Neutrophil (primary cell): Measurements from ENCODE around the gene GPHA2.

ENCODE experiments used
- H3K27ac ChIP-seq: fragments of 200-600 bp; sonication (generic); 2 replicates; pipeline ENCODE4 v1.5.1; 2016; ENCODE audit warnings: mild to moderate bottlenecking, moderate library complexity
- H3K27me3 ChIP-seq: fragments of 200-600 bp; sonication (generic); 2 replicates; pipeline ENCODE4 v1.6.0; 2016; ENCODE audit warnings: mild to moderate bottlenecking
- H3K36me3 ChIP-seq: fragments of 200-600 bp; sonication (generic); 2 replicates; pipeline ENCODE4 v1.5.1; 2017
- H3K4me1 ChIP-seq, 2 experiments: fragments of 200-600 bp in 1 of 2; sonication (generic) in 1 of 2; 1 replicate in 1 of 2; 2 replicates in 1 of 2; pipeline versions ENCODE4 v1.5.1 to v1.6.1; 2013 to 2016; ENCODE audit warnings: low read depth in 1 of 2, low read length in 1 of 2, mild to moderate bottlenecking in 1 of 2, moderate library complexity in 1 of 2; ENCODE audit not compliant: control insufficient read depth in 1 of 2, insufficient read depth in 1 of 2
- H3K4me3 ChIP-seq, 2 experiments: fragments of 200-600 bp in 1 of 2; sonication (generic) in 1 of 2; 1 replicate in 1 of 2; 2 replicates in 1 of 2; pipeline ENCODE4 v1.5.1; 2013 to 2016; ENCODE audit warnings: low read depth in 1 of 2, low read length in 1 of 2, mild to moderate bottlenecking in 1 of 2, moderate library complexity in 1 of 2
- H3K9me3 ChIP-seq: fragments of 200-600 bp; sonication (generic); 2 replicates; pipeline ENCODE4 v1.5.1; 2016
- TF ChIP-seq, protein P1 (sequence below): fragments of 200-600 bp; sonication (generic); IDR thresholded peaks from 2 replicates; pipeline ENCODE4 v1.5.1; 2016; ENCODE audit warnings: antibody characterized with exemption

Gene GPHA2

DNA sequence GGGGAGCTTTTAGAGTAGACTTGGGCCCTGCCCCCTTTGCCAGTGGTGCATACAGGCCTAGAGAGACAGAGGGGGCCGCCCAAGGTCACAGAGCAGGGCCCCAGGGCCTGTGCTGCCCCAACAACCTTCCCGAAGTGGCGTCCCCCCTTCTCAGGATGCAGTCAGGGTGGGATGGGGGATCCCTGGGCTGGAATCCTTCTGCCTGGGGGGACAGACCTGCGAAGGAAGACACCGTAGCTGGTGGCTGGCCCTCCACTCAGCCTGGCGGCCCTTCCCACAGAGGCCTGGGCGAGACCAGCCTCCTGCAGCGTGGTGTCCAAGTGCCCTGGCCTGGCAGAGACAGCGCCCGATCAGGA lies 42.9 kb downstream of the GPHA2 start:
- Histone ChIP-seq H3K36me3 (peaks cover 43% of the 10 kb centered on the region), H3K27ac (peak overlapping the region; percentile 15), H3K4me3 (no peak overlapping the region), H3K9me3 (no peaks in the 10 kb centered on the region), H3K27me3 (no peaks in the 10 kb centered on the region), H3K4me1 (peaks cover 38 to 41% of the 10 kb centered on the region in 2 experiments)
- TF ChIP-seq, protein P1, sequence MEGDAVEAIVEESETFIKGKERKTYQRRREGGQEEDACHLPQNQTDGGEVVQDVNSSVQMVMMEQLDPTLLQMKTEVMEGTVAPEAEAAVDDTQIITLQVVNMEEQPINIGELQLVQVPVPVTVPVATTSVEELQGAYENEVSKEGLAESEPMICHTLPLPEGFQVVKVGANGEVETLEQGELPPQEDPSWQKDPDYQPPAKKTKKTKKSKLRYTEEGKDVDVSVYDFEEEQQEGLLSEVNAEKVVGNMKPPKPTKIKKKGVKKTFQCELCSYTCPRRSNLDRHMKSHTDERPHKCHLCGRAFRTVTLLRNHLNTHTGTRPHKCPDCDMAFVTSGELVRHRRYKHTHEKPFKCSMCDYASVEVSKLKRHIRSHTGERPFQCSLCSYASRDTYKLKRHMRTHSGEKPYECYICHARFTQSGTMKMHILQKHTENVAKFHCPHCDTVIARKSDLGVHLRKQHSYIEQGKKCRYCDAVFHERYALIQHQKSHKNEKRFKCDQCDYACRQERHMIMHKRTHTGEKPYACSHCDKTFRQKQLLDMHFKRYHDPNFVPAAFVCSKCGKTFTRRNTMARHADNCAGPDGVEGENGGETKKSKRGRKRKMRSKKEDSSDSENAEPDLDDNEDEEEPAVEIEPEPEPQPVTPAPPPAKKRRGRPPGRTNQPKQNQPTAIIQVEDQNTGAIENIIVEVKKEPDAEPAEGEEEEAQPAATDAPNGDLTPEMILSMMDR, result no peak

DNA sequence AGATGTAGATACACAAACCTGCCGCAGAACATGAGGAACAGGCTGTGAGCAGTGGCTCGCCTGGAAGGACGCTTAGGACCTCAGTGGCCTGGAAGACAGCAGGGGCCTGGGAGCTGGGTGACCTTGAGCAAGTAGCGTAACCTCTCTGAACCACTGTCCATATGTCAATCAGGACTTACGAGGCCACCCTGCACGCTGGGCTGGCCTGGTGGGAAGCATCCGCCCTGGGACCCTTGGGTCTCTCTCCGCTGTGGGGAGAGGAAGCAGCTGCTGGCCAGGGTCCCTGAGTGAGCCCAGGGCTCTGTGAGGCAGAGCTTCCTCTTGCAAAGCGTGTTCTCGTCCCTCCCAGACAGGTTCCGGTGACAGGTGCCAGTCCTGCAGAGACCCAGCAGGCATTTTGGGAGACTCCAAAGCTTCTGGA lies 43.3 kb downstream of the GPHA2 start:
- peaks cover 42 to 45% of the 10 kb centered on the region in 2 experiments for H3K4me1 ChIP-seq
- H3K9me3 ChIP-seq, result no peaks in the 10 kb centered on the region
- peak overlapping the region; percentile 15 for H3K27ac ChIP-seq
- H3K27me3 ChIP-seq, result no peaks in the 10 kb centered on the region
- peaks cover 39% of the 10 kb centered on the region for H3K36me3 ChIP-seq
- TF ChIP-seq, protein P1, result no peak
- no peak overlapping the region for H3K4me3 ChIP-seq

DNA sequence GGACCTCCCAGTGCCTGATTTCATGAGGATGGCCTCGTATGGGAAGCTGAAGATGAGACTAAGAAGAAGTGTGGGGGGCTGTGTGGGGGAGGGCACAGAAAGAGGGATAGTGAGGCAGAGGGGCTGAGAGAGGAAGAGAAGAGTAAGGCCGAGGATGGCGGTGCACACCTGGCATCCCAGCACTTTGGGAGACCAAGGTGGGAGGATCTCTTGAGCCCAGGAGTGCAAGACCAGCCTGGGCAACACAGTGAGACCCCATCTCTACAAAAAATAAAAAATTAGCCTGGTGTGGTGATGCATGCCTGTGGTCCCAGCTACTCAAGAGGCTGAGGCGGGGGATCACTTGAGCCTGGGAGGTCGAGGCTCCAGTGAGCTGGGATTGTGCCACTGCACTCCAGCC lies 43.8 kb downstream of the GPHA2 start:
- TF ChIP-seq, protein P1, result no peak
- Histone ChIP-seq H3K27ac (no peak overlapping the region), H3K9me3 (no peaks in the 10 kb centered on the region), H3K36me3 (peaks cover 33% of the 10 kb centered on the region), H3K27me3 (no peaks in the 10 kb centered on the region), H3K4me3 (no peak overlapping the region), H3K4me1 (peaks cover 48 to 51% of the 10 kb centered on the region in 2 experiments)

DNA sequence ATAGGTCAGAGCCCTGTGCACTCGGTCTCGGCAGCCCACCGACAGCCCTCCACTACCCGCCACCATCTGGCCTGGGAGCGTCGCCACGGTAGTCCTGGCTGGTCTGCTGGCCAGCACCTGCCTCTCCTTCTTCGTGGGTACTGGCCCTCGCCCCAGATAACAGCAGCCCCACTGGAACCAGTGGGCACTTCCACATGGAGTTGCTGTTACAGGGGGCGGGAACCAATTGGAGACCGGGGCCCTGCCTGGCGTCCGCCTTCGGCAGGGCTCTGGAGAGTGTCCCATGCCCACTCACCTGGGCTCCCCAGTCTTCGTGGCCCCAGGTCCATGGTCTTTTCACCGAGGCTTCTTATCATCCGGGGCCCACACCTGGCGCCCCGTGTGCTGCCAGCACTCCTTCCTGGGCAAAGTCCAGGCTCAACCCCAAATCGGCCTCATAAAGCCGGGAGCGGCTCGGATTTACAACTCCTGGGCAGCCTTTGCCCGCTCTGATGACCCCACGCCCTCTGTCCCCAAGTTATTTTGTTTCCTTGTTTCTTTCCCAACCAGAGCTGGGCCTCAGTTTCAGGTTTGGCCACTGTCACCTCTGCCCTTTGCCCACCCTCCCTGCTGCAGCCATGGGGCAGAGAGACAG lies 44.4 kb downstream of the GPHA2 start:
- H3K27ac ChIP-seq, result no peak overlapping the region
- TF ChIP-seq, protein P1, result no peak
- no peaks in the 10 kb centered on the region for H3K9me3 ChIP-seq
- H3K4me3 ChIP-seq, result no peak overlapping the region
- peaks cover 51 to 54% of the 10 kb centered on the region in 2 experiments for H3K4me1 ChIP-seq
- peaks cover 28% of the 10 kb centered on the region for H3K36me3 ChIP-seq
- no peaks in the 10 kb centered on the region for H3K27me3 ChIP-seq

DNA sequence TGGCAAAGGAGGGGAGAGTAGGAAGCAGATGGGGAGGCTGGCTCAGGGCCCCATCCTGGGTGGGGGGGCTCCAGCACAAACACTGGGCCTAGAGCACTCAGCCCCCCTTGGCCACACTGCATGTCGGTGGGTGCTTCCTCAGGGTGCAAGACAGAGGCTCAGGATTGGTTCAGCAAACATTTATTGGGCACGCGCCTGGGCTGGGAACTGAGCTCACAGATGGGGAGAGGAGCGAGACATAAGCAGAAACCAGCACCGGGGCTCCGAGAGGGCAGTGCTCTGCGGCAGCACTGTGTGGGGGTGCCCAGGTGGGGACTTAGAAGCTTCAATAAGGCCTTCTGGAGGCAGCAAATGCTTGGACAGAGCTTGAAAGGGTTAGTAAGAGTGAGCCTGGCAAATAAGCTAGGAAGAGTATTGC lies 45.2 kb downstream of the GPHA2 start:
- Histone ChIP-seq H3K4me3 (no peak overlapping the region), H3K27me3 (no peaks in the 10 kb centered on the region), H3K27ac (no peak overlapping the region), H3K36me3 (peaks cover 20% of the 10 kb centered on the region), H3K4me1 (peaks cover 59 to 62% of the 10 kb centered on the region in 2 experiments), H3K9me3 (no peaks in the 10 kb centered on the region)
- TF ChIP-seq, protein P1, result no peak
